Mucosa of rectum (tissue), 2 donors: ENCODE measurements around the gene FRMPD1.
A peak's percentile ranks its signal among the peaks of the same experiment; 100 is the strongest.

Experiments used
- H3K27ac ChIP-seq, 2 donors: one replicate each; pipeline ENCODE4 v1.7.0; 2013; ENCODE audit warnings: inconsistent platforms in 2 of 2, low read depth in 2 of 2, low read length in 2 of 2
- H3K27me3 ChIP-seq, 2 donors: one replicate each; pipeline ENCODE4 v1.7.0; 2013; ENCODE audit warnings: low read length in 2 of 2; ENCODE audit not compliant: control insufficient read depth in 2 of 2, insufficient read depth in 2 of 2
- H3K36me3 ChIP-seq, 2 donors: one replicate each; pipeline ENCODE4 v1.7.0; 2013; ENCODE audit warnings: low read length in 2 of 2; ENCODE audit not compliant: control insufficient read depth in 2 of 2, insufficient read depth in 2 of 2
- H3K4me1 ChIP-seq, 2 donors: one replicate each; pipeline ENCODE4 v1.7.0; 2013; ENCODE audit warnings: low read length in 2 of 2, mild to moderate bottlenecking in 1 of 2; ENCODE audit not compliant: control insufficient read depth in 2 of 2, insufficient read depth in 2 of 2
- H3K4me3 ChIP-seq, 2 donors: one replicate each; pipeline ENCODE4 v1.7.0; 2013; ENCODE audit warnings: low read length in 2 of 2
- H3K9ac ChIP-seq, 2 donors: one replicate each; pipeline ENCODE4 v1.7.0; 2013; ENCODE audit warnings: low read length in 2 of 2, low read depth in 1 of 2, mild to moderate bottlenecking in 1 of 2
- H3K9me3 ChIP-seq, 2 donors: one replicate each; pipeline ENCODE4 v1.7.0; 2013; ENCODE audit warnings: low read length in 2 of 2; ENCODE audit not compliant: control insufficient read depth in 2 of 2
- donor health status: healthy.
- donor health status: Normal muscosa, but diverticular disease.

Gene FRMPD1

DNA sequence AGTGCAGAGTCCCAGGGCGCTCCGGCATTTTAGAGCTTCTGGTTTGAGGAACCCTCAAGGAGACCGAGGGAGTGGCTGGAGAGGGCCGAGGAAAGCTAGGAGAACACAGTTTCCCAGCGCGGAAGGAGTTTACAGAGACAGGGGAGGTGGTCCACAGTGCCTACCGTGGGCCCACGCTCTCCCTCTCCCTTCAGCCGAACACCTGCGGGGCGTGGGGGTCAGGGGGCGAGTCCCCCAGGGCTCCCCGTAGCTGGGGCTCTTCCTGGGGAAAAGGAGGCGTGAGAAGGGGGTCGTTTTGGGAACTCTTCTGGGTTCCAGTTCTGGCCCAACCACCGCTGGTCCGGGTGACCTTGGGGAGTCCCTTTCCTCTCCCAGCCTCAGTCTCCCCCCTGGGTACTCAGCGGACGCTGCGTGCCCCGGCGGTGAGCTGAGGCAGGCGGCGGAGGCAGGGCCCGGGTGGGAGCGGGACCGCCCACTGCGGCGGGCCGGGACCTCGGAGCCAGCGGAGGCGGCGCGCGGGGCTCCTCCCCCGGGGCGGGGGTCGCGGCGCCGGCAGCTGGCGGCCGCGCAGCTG is 368 bp upstream of the FRMPD1 start:
- Histone ChIP-seq H3K9me3 (no peaks in the 10 kb centered on the region), H3K27me3 (peaks cover 26 to 34% of the 10 kb centered on the region in 2 donors), H3K9ac (peak overlapping the region in 1 of 2 donors; percentile 27), H3K27ac (no peak overlapping the region), H3K4me3 (peak overlapping the region in 1 of 2 donors; percentile 48), H3K36me3 (no peaks in the 10 kb centered on the region), H3K4me1 (peaks cover 6 to 8% of the 10 kb centered on the region in 2 donors)

DNA sequence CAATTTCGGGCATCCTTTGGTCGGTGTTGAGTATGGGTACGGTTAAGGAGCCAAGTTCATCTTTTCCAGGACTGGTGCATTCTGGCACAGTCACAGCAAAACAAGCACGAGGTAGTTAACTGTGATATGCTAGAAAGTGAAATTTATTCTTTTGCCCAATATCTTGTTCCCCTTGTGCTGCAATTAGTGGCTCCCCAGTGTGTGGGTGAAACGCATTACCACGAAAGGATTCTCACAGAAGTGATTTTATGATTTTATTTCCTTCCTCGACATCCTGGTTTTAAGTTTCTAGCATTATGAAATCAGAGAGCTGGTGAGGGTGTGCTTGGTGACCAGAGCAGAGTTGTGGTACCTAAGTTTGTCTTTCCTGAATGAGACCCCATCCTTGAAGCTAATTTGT is 1.5 kb downstream of the FRMPD1 start:
- H3K27ac ChIP-seq: no peak overlapping the region
- H3K27me3 ChIP-seq: peaks cover 24 to 33% of the 10 kb centered on the region in 2 donors
- no peak overlapping the region for H3K9ac ChIP-seq
- H3K9me3 ChIP-seq: no peaks in the 10 kb centered on the region
- no peaks in the 10 kb centered on the region for H3K36me3 ChIP-seq
- peaks cover 6 to 8% of the 10 kb centered on the region in 2 donors for H3K4me1 ChIP-seq
- H3K4me3 ChIP-seq: no peak overlapping the region

DNA sequence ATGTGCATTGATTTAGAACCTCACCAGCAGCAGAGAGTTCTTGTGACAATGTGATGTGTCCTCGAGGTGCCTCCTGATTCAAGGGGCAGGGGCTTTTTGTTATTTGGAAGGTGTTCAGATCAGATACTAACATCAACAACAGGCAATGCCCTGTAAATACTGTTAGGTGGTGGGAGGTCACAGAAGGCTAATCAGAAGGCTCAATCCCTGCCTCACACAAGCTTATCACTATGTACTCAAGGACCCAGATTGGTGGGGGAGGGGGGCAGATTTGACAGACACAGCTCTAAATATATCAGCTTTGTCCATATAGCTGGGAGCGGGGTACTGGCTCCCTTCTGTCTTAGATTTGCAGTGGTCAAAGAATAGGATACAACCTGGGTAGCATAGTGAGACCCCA is 2.6 kb downstream of the FRMPD1 start:
- no peaks in the 10 kb centered on the region for H3K9me3 ChIP-seq
- H3K4me1 ChIP-seq: peaks cover 6 to 8% of the 10 kb centered on the region in 2 donors
- H3K36me3 ChIP-seq: no peaks in the 10 kb centered on the region
- H3K4me3 ChIP-seq: no peak overlapping the region
- H3K9ac ChIP-seq: no peak overlapping the region
- H3K27ac ChIP-seq: no peak overlapping the region
- peaks cover 24 to 33% of the 10 kb centered on the region in 2 donors for H3K27me3 ChIP-seq

DNA sequence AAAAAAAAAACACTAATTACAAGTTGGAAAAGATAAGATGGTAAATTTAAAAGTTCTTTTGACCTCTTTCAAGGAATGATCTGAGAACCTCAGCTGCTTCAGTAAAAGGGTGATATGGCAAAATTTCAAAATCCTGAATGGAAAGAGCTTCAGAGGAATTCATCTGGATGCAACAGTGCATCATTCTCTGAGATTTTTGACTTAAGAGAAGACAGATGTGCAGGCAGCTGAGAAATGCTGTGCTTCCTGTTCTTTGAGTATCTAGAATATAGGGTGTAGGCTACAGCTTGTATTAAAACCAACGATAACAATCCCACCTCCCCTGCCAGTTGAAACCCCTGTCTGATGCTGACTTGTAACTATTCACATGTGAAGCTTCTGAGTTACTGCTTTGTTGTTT is 6.2 kb downstream of the FRMPD1 start:
- Histone ChIP-seq H3K27me3 (peaks cover 17 to 20% of the 10 kb centered on the region in 2 donors), H3K9ac (no peak overlapping the region), H3K4me1 (no peaks in the 10 kb centered on the region), H3K9me3 (no peaks in the 10 kb centered on the region), H3K27ac (no peak overlapping the region), H3K4me3 (no peak overlapping the region), H3K36me3 (no peaks in the 10 kb centered on the region)

DNA sequence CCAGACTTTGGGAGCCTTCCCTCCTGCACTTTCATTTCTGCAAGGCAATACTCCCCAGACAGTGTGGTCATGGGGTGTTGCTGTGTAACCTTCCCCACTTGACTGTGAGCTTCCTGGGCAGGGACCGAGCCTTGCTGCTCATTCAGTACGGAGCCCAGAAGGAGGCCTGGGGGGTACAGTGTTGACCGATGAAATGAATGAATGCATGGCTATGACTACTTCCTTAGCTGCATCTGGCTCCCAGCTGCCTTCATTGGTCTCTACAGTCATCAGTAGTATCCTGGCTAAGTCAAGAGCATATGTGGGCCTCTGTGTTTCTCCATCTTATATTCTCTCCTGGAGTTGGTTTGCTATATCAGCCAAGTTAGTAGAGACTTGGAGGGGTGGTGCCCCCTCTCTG is 9.9 kb downstream of the FRMPD1 start:
- no peak overlapping the region for H3K4me3 ChIP-seq
- no peaks in the 10 kb centered on the region for H3K9me3 ChIP-seq
- no peaks in the 10 kb centered on the region for H3K36me3 ChIP-seq
- no peak overlapping the region for H3K27ac ChIP-seq
- H3K4me1 ChIP-seq: no peaks in the 10 kb centered on the region
- H3K27me3 ChIP-seq: peaks cover 1 to 4% of the 10 kb centered on the region in 2 donors
- no peak overlapping the region for H3K9ac ChIP-seq

DNA sequence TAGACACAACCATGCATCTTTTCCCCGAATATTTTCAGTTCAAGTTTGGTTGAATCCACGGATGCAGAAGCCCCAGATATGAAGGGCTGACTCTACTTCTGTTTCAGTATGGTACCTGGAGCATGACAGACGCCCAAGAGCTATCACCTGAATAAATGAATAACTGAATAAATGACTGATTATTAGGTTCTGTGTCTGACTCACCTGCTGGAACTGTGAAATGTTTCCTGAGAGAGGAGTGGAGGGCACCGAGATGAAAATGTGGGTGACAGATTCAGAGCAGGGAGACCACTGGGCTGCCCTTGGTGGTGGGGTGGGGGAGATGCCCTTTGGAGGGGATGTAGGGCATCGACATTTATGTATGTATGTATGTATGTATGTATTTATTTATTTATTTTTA is 13.2 kb downstream of the FRMPD1 start:
- Histone ChIP-seq H3K27me3 (peaks cover 5 to 13% of the 10 kb centered on the region in 2 donors), H3K4me3 (no peak overlapping the region), H3K27ac (no peak overlapping the region), H3K9ac (no peak overlapping the region), H3K9me3 (no peaks in the 10 kb centered on the region), H3K36me3 (no peaks in the 10 kb centered on the region), H3K4me1 (no peaks in the 10 kb centered on the region)

DNA sequence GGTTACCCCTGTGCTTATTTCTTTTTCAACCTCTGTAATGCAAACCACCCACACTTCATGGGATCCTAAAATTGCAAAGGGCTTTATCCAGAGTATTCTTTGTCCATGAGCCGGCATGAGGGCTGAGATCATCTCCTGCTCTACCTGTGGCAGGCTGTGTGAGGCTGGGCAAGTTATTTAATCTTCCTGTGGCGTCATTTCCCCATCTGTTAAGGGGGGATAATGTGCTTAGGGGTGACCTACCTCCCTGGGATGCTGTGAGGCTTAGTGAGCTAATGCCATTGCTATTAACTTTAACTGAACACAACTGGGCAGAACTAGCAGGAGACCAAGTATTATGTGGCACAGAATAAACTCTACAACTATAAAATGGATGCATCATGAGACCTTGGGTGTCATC is 17.0 kb downstream of the FRMPD1 start:
- H3K4me3 ChIP-seq: no peak overlapping the region
- H3K9me3 ChIP-seq: no peaks in the 10 kb centered on the region
- no peak overlapping the region for H3K9ac ChIP-seq
- H3K27ac ChIP-seq: no peak overlapping the region
- no peaks in the 10 kb centered on the region for H3K36me3 ChIP-seq
- peaks cover 5 to 13% of the 10 kb centered on the region in 2 donors for H3K27me3 ChIP-seq
- H3K4me1 ChIP-seq: no peaks in the 10 kb centered on the region

DNA sequence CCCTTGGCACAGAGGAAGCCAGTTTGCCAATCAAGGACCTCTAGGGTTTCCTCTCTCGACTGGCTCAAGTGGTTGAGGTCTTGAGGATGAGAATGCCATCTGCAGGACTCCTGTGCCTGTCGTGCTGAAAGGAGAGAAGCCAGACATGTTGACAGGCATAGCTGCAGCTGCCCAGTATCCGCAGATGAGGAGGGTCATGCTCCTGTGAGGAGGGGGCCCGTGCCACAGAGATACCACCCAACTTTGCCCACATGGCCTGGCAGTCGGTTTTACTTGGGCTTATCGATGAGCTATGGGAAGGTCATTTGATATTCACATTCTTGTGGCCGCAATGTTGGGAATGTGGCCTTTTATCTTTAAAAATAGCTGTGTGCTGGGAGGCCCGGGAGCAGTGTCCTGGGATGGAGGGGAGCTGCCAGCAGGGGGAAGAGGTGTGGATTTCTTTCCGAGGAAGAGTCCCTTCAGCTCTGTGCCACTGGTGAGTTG is 17.4 kb downstream of the FRMPD1 start:
- Histone ChIP-seq H3K9me3 (no peaks in the 10 kb centered on the region), H3K27me3 (peaks cover 5 to 13% of the 10 kb centered on the region in 2 donors), H3K27ac (no peak overlapping the region), H3K36me3 (no peaks in the 10 kb centered on the region), H3K9ac (no peak overlapping the region), H3K4me3 (no peak overlapping the region), H3K4me1 (no peaks in the 10 kb centered on the region)

DNA sequence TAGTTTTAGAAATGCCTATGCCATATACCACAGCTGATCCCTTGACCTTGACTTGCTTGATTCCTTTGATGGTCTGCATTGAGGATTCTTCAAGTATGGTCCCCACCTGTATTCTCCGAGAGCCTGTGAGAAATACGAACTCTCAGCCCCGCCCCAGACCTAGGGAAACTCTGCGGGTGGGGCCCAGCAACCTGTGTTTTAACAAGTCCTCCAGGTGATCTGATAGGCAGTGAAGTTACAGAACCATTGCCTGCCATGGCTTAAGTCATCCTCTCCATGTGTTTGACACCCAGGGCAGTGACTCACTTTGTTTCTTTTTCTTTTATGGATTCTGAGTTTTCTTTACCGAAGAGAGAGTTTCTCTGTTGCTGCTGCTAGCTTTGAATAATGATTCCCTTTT is 18.5 kb downstream of the FRMPD1 start:
- Histone ChIP-seq H3K27me3 (peaks cover 5 to 13% of the 10 kb centered on the region in 2 donors), H3K4me3 (no peak overlapping the region), H3K36me3 (no peaks in the 10 kb centered on the region), H3K27ac (no peak overlapping the region), H3K9ac (no peak overlapping the region), H3K9me3 (no peaks in the 10 kb centered on the region), H3K4me1 (no peaks in the 10 kb centered on the region)

DNA sequence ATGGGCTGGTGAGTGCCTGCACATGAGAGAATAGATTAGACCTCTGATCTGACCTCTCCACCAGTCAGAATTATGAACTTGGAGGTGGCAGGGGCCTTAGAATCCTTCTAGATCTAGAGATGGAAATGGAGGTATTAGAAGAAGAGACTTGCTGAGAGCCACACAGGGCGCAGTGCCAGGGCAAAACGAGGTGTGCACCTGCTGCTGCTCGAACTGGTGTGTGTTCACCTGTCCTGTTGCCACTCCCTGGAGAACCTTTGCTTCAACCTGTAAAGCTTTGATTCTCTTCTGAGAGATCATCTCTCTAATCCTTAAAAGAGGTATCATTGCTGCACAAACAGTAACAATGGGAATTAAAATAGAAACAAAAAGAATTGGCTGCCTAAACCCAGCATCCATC is 24.9 kb downstream of the FRMPD1 start:
- H3K9ac ChIP-seq: no peak overlapping the region
- H3K4me3 ChIP-seq: no peak overlapping the region
- H3K27me3 ChIP-seq: peaks cover 3% of the 10 kb centered on the region in 2 donors
- no peak overlapping the region for H3K27ac ChIP-seq
- H3K36me3 ChIP-seq: no peaks in the 10 kb centered on the region
- no peaks in the 10 kb centered on the region for H3K4me1 ChIP-seq
- H3K9me3 ChIP-seq: no peaks in the 10 kb centered on the region
